SK-N-MC (cell line): ENCODE measurements around the gene PCID2.
"Not testable (repeated sequence)": the region's sequence is repeated elsewhere in the genome, so short reads cannot be mapped to it uniquely, and the experiment has no call there.

Experiments
- DNase-seq: peaks from one replicate; pipeline ENCODE4 v3.0.0-alpha.2; 2011; ENCODE audit warnings: low read depth, low spot score
- H3K27ac ChIP-seq: fragments of 200-600 bp; sonication (generic); 2 replicates; pipeline ENCODE4 v1.5.1; 2016; ENCODE audit warnings: mixed run types
- H3K36me3 ChIP-seq: fragments of 200-600 bp; sonication (generic); 2 replicates; pipeline ENCODE4 v1.6.1; 2017; ENCODE audit warnings: antibody characterized with exemption, low read length, mixed read lengths; ENCODE audit not compliant: insufficient read depth
- H3K4me3 ChIP-seq: fragments of 200-600 bp; sonication (generic); 2 replicates; pipeline ENCODE4 v1.5.1; 2016
- H3K9ac ChIP-seq: fragments of 200-600 bp; sonication (generic); 2 replicates; pipeline ENCODE4 v1.8.0; 2017; ENCODE audit warnings: mixed run types, mixed read lengths; ENCODE audit not compliant: insufficient read length
- H3K9me3 ChIP-seq: fragments of 200-600 bp; sonication (generic); 2 replicates; pipeline ENCODE4 v1.6.1; 2017; ENCODE audit warnings: low read depth, mild to moderate bottlenecking, antibody characterized with exemption, low read length, moderate library complexity, mixed read lengths
- EZH2 ChIP-seq: fragments of 200-600 bp; sonication (generic); IDR thresholded peaks from one replicate; pipeline ENCODE4 v1.6.1; 2017; ENCODE audit warnings: antibody characterized with exemption
- FOXP2 ChIP-seq: optimal IDR thresholded peaks from 2 replicates; pipeline ENCODE3; 2011; ENCODE audit warnings: mild to moderate bottlenecking, moderate library complexity; ENCODE audit not compliant: insufficient read depth; ENCODE audit errors: extremely low read length, control extremely low read depth
- POLR2AphosphoS5 ChIP-seq: IDR thresholded peaks from 2 replicates; pipeline ENCODE4 v1.6.1; 2012; ENCODE audit warnings: mild to moderate bottlenecking, low read depth, low read length, borderline replicate concordance

Gene PCID2

GRCh38 chr13:113208421-113209335 lies at the start of gene PCID2:
Gene PCID2 (minus strand): TSS chr13:113208669. CDS start chr13:113208634, 35 bp downstream.
- DNase-seq, result peak; percentile 22
- Histone ChIP-seq H3K27ac (peak within 1 kb of the TSS; percentile 97), H3K36me3 (peaks cover 47% of the 10 kb centered on the region), H3K9ac (peak within 1 kb of the TSS; percentile 98), H3K9me3 (no peaks in the 10 kb centered on the region), H3K4me3 (peak within 1 kb of the TSS; percentile 89)
- TF ChIP-seq EZH2 (no peak), FOXP2 (peak; percentile 84), POLR2AphosphoS5 (peak; percentile 92)

- DNase-seq, H3K9me3 ChIP-seq, H3K4me3 ChIP-seq, H3K9ac ChIP-seq, H3K27ac ChIP-seq: not testable (repeated sequence)
- peaks cover 65% of the 10 kb centered on the region for H3K36me3 ChIP-seq
These were observed 49.4 kb upstream of the PCID2 start for GRCh38 chr13:113257908-113258307.

- no peak for DNase-seq
- H3K9ac ChIP-seq, result no peak overlapping the region
- TF ChIP-seq EZH2 (no peak), FOXP2 (no peak)
- H3K4me3 ChIP-seq, result no peak overlapping the region
- H3K27ac ChIP-seq, result no peak overlapping the region
- H3K36me3 ChIP-seq, result peaks cover 78% of the 10 kb centered on the region
- no peaks in the 10 kb centered on the region for H3K9me3 ChIP-seq
These were observed 44.1 kb upstream of the PCID2 start for GRCh38 chr13:113252516-113253095.

- Histone ChIP-seq H3K9ac (no peak overlapping the region), H3K9me3 (no peaks in the 10 kb centered on the region), H3K4me3 (no peak overlapping the region), H3K27ac (no peak overlapping the region), H3K36me3 (peaks cover 89% of the 10 kb centered on the region)
- no peak for DNase-seq
- TF ChIP-seq EZH2 (no peak), FOXP2 (no peak), POLR2AphosphoS5 (no peak)
These were observed 37.7 kb upstream of the PCID2 start for GRCh38 chr13:113245849-113246796.

- DNase-seq, result no peak
- peaks cover 79% of the 10 kb centered on the region for H3K36me3 ChIP-seq
- H3K4me3 ChIP-seq, result no peak overlapping the region
- H3K27ac ChIP-seq, result no peak overlapping the region
- H3K9me3 ChIP-seq, result no peaks in the 10 kb centered on the region
- H3K9ac ChIP-seq, result no peak overlapping the region
- TF ChIP-seq EZH2 (no peak), FOXP2 (no peak), POLR2AphosphoS5 (no peak)
These were observed 35.4 kb upstream of the PCID2 start for GRCh38 chr13:113243847-113244246.

- DNase-seq, H3K4me3 ChIP-seq, H3K9me3 ChIP-seq, H3K27ac ChIP-seq, H3K9ac ChIP-seq: not testable (repeated sequence)
- peaks cover 70% of the 10 kb centered on the region for H3K36me3 ChIP-seq
These were observed 33.2 kb upstream of the PCID2 start for GRCh38 chr13:113241623-113242022.

- TF ChIP-seq POLR2AphosphoS5 (no peak), EZH2 (no peak), FOXP2 (no peak)
- H3K4me3 ChIP-seq, result no peak overlapping the region
- no peaks in the 10 kb centered on the region for H3K9me3 ChIP-seq
- H3K9ac ChIP-seq, result no peak overlapping the region
- DNase-seq, result no peak
- peaks cover 54% of the 10 kb centered on the region for H3K36me3 ChIP-seq
- H3K27ac ChIP-seq, result no peak overlapping the region
These were observed 31.5 kb upstream of the PCID2 start for GRCh38 chr13:113239986-113240385.

GRCh38 chr13:113239357-113239756 lies 30.9 kb upstream of the PCID2 start:
- TF ChIP-seq FOXP2 (no peak), EZH2 (no peak)
- no peak overlapping the region for H3K27ac ChIP-seq
- no peak for DNase-seq
- H3K36me3 ChIP-seq, result peaks cover 49% of the 10 kb centered on the region
- H3K9me3 ChIP-seq, result no peaks in the 10 kb centered on the region
- no peak overlapping the region for H3K9ac ChIP-seq
- H3K4me3 ChIP-seq, result no peak overlapping the region
